GM23248 (cell line): Measurements from ENCODE around the gene ETHE1. TPM values are rescaled to one million over a fixed set of nuclear protein-coding genes. Genes with fewer than 3 reads are reported as not detected.

ENCODE experiments used
- DNase-seq: peaks from one replicate; pipeline ENCODE4 v3.0.0-alpha.2; 2015
- H2AFZ ChIP-seq: fragments of 200-600 bp; sonication (generic); 2 replicates; pipeline ENCODE4 v1.6.1; 2016; ENCODE audit warnings: antibody characterized with exemption
- H3F3A ChIP-seq: fragments of 200-600 bp; sonication (generic); 2 replicates; pipeline ENCODE4 v1.6.1; 2016; ENCODE audit warnings: mild to moderate bottlenecking, antibody characterized with exemption, mixed run types; ENCODE audit not compliant: insufficient read depth
- H3K27ac ChIP-seq: fragments of 200-600 bp; sonication (generic); 2 replicates; pipeline ENCODE4 v1.5.1; 2016; ENCODE audit warnings: mild to moderate bottlenecking
- H3K27me3 ChIP-seq: fragments of 200-600 bp; sonication (generic); replicated peaks from 2 replicates; pipeline ENCODE4 v1.6.1; 2016; ENCODE audit warnings: mild to moderate bottlenecking; ENCODE audit not compliant: insufficient read depth
- H3K36me3 ChIP-seq: fragments of 200-600 bp; sonication (generic); 2 replicates; pipeline ENCODE4 v1.6.1; 2016; ENCODE audit warnings: low read depth, mild to moderate bottlenecking
- H3K4me1 ChIP-seq: fragments of 200-600 bp; sonication (generic); 2 replicates; pipeline ENCODE4 v1.6.1; 2016; ENCODE audit warnings: mild to moderate bottlenecking; ENCODE audit not compliant: insufficient read depth
- H3K4me2 ChIP-seq: fragments of 200-600 bp; sonication (generic); one replicate; pipeline ENCODE4 v1.6.1; 2016; ENCODE audit warnings: mild to moderate bottlenecking; ENCODE audit not compliant: unreplicated experiment
- H3K4me3 ChIP-seq: fragments of 200-600 bp; sonication (generic); 2 replicates; pipeline ENCODE4 v1.5.1; 2016; ENCODE audit warnings: mild to moderate bottlenecking
- H3K79me2 ChIP-seq: fragments of 200-600 bp; sonication (generic); 2 replicates; pipeline ENCODE4 v1.6.1; 2016; ENCODE audit warnings: mild to moderate bottlenecking; ENCODE audit not compliant: insufficient read depth
- H3K9ac ChIP-seq: fragments of 200-600 bp; sonication (generic); 2 replicates; pipeline ENCODE4 v1.6.1; 2016; ENCODE audit warnings: mild to moderate bottlenecking
- H3K9me2 ChIP-seq: fragments of 200-600 bp; sonication (generic); 2 replicates; pipeline ENCODE4 v1.6.1; 2016; ENCODE audit warnings: mixed run types, mild to moderate bottlenecking, moderate library complexity; ENCODE audit not compliant: insufficient read depth
- H3K9me3 ChIP-seq: fragments of 200-600 bp; sonication (generic); one replicate; pipeline ENCODE4 v1.6.1; 2017; ENCODE audit warnings: low read depth
- H4K20me1 ChIP-seq: fragments of 200-600 bp; sonication (generic); 2 replicates; pipeline ENCODE4 v1.6.0; 2016; ENCODE audit not compliant: insufficient read depth
- EZH2 ChIP-seq: fragments of 200-600 bp; sonication (generic); IDR thresholded peaks from 2 replicates; pipeline ENCODE4 v1.6.1; 2018; ENCODE audit warnings: antibody characterized with exemption, mild to moderate bottlenecking; ENCODE audit not compliant: insufficient read depth, poor library complexity, severe bottlenecking
- EZH2phosphoT487 ChIP-seq: fragments of 200-600 bp; sonication (generic); IDR thresholded peaks from 2 replicates; pipeline ENCODE4 v1.6.1; 2018; ENCODE audit warnings: antibody characterized with exemption, moderate library complexity, mild to moderate bottlenecking, low read depth; ENCODE audit not compliant: insufficient read depth
- WGBS, 2 experiments: methylation state at CpG; one replicate each; pipeline ENCODE4 v1.1.6; 2015 to 2017; ENCODE audit warnings: low lambda C conversion rate in 2 of 2, low coverage in 1 of 2; ENCODE audit errors: missing lambda C conversion rate in 2 of 2; 5-methylcytosine and 5-hydroxymethylcytosine counted together
- in situ Hi-C: fragments of 300-500 bp; cut with MboI; formaldehyde crosslinking; loops from 2 replicates; pipeline ENCODE4 v1.15.0; 2020
- polyA plus RNA-seq: library from polyadenylated mRNA; unstranded; fragments of >200 nt; fragmentation: Nextera tagmentation; extraction: Ambion mirVana; gene quantifications from 2 replicates; pipeline ENCODE4 v1.2.1, GENCODE V29; 2016
- total RNA-seq: library from RNA; depleted of rRNA; stranded (reverse); fragments of >200 nt; shearing (Covaris generic); gene quantifications from 2 replicates; pipeline ENCODE4 v1.2.3, GENCODE V29; 2014; rRNA removed

The ETHE1 gene, protein sequence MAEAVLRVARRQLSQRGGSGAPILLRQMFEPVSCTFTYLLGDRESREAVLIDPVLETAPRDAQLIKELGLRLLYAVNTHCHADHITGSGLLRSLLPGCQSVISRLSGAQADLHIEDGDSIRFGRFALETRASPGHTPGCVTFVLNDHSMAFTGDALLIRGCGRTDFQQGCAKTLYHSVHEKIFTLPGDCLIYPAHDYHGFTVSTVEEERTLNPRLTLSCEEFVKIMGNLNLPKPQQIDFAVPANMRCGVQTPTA
- total RNA-seq (71.1 and 100.0 TPM in 2 replicates), polyA plus RNA-seq (70.8 and 75.4 TPM in 2 replicates)

DNA sequence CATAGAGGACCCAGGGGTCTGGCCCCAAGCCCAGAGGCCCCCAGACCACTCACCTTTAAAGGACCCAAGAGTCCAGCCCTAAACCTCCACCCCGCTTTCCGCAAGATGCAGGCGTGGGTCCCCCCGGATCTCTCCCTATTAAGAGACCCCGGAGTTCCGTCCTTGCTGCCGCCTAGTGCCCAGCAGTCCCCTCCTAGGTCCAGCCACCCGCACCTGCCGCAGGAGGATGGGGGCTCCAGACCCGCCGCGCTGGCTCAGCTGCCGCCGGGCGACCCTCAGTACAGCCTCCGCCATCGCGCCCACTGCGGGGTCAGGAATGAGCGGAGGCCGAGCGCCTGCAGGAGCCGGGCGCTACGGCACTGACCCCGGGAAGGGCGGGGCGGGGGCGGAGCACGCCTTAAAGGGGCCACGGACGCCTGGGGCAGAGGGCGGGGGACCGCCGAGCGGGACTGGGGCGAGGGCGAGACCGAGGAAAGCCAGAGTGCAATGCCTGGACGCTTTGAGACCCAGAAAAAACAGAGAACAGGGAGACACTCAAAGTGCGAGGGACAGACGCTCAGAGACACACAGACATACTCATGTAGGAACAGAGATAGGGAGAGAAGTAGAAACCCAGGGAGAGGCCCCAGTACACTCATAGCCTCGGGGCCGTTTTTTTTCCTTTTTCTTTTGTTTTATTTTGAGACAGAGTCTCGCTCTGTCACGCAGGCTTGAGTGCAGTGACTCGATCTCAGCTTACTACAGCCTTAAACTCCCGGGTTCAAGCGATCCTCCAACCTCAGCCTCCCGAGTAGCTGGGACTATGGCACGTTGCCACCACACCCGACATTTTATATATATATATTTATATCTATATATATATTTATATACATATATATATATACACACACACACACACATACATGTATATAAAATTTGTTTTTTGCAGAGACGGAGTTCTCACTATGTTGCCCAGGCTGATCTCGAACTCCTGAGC lies at the start of gene ETHE1:
TSS of gene ETHE1 (minus strand) at position 318 of the 976 bp plus-strand sequence. CDS start at position 294, 24 bp downstream.
- no peaks in the 10 kb centered on the region for H3K36me3 ChIP-seq
- no peaks in the 10 kb centered on the region for H4K20me1 ChIP-seq
- no peaks in the 10 kb centered on the region for H3K27me3 ChIP-seq
- peak within 1 kb of the TSS; percentile 78 for H3K9ac ChIP-seq
- H3K79me2 ChIP-seq = peaks cover 51% of the 10 kb centered on the region
- TF ChIP-seq EZH2phosphoT487 = no peak
- no peak for TF ChIP-seq EZH2
- H3K9me3 ChIP-seq = no peaks in the 10 kb centered on the region
- peak within 1 kb of the TSS; percentile 71 for H3K27ac ChIP-seq
- H3K9me2 ChIP-seq = no peaks in the 10 kb centered on the region
- peaks cover 30% of the 10 kb centered on the region for H3K4me1 ChIP-seq
- peak within 1 kb of the TSS; percentile 95 for H3K4me3 ChIP-seq
- peak within 1 kb of the TSS; percentile 86 for H2AFZ ChIP-seq
- H3K4me2 ChIP-seq = peak within 1 kb of the TSS; percentile 94
- 0 to 1% methylated on average over 43 to 45 of the region's 54 CpGs for WGBS, 2 experiments
- H3F3A ChIP-seq = peaks cover 2% of the 10 kb centered on the region
- DNase-seq = peak; percentile 78
- in situ Hi-C loops = no loop called here

GRCh38 chr19:43575955-43576878 lies 49.2 kb upstream of the ETHE1 start:
- Histone ChIP-seq H2AFZ (peak overlapping the region; percentile 94), H3K27me3 (no peaks in the 10 kb centered on the region), H3K36me3 (no peaks in the 10 kb centered on the region), H3K27ac (peak overlapping the region; percentile 78), H3K4me1 (peaks cover 6% of the 10 kb centered on the region), H3K9ac (peak overlapping the region; percentile 78), H3K9me2 (no peaks in the 10 kb centered on the region), H3K79me2 (peaks cover 38% of the 10 kb centered on the region), H3F3A (no peaks in the 10 kb centered on the region), H3K9me3 (no peaks in the 10 kb centered on the region), H4K20me1 (no peaks in the 10 kb centered on the region), H3K4me2 (peak overlapping the region; percentile 63), H3K4me3 (peak overlapping the region; percentile 72)
- in situ Hi-C loops = no loop called here
- 43 to 59% methylated on average over 37 of the region's 37 CpGs for WGBS, 2 experiments
- TF ChIP-seq EZH2 (no peak), EZH2phosphoT487 (no peak)
- peak; percentile 40 for DNase-seq

DNA sequence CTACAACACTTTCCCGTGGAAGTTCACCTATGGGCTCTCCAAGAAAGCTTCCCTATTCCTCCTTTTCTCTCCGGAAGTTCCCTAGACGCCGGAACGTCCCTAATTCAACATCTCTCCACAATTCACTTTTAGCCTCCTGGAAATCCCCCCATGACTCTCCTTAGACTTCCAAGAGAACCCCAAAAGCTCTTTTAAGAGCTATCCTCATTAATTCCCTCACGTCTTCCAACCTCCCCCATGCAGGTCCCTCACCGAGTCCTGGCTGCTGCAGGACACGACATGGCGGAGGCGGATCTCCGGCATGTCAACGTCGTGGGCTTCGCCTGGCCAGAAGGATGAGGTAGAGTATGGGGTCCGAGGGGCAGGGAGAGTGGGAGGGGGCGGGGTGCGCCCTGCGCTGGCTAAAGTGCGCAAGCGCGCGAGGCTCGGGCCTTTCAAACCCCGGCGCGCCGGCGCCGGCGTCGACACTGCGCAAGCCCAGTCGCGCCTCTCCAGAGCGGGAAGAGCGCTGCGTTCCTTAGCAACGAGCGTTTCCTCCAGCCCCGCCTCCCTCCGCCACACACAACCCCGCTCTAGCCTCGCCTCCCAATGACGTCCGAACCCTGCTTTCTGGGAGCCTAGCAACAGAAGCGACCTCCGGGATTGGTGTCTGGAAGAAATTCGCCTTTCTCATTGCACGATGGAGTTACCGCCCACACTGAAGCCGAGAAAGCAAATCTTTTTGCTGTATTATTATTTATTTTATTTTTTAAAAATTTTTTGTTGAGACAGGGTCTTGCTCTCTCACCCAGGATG lies 48.4 kb upstream of the ETHE1 start, which contains the start of the genes PINLYP and XRCC1:
TSS of gene PINLYP (plus strand) at position 646 of the 795 bp plus-strand sequence. CDS start 1,391 bp downstream, outside the sequence.
TSS of gene XRCC1 (minus strand) at position 372 of the 795 bp plus-strand sequence. CDS start at position 303, 69 bp downstream.
- Histone ChIP-seq H3K79me2 (peaks cover 41% of the 10 kb centered on the region), H4K20me1 (no peaks in the 10 kb centered on the region), H3K36me3 (no peaks in the 10 kb centered on the region), H3K4me1 (peaks cover 6% of the 10 kb centered on the region), H3K4me3 (peak within 1 kb of the TSS; percentile 100), H3K9me3 (no peaks in the 10 kb centered on the region), H3K27ac (peak within 1 kb of the TSS; percentile 78), H3F3A (no peaks in the 10 kb centered on the region), H3K9ac (peak within 1 kb of the TSS; percentile 98), H2AFZ (peak within 1 kb of the TSS; percentile 99), H3K9me2 (no peaks in the 10 kb centered on the region), H3K27me3 (no peaks in the 10 kb centered on the region), H3K4me2 (peak within 1 kb of the TSS; percentile 92)
- WGBS, 2 experiments = 1% methylated on average over 34 to 50 of the region's 51 CpGs
- DNase-seq = peak; percentile 100
- TF ChIP-seq EZH2 = no peak
- no peak for TF ChIP-seq EZH2phosphoT487
- in situ Hi-C loops = no loop called here
